Uterus (tissue), 2 donors: ENCODE data around the gene SRPRB.

Experiments
- CTCF ChIP-seq, 4 experiments: fragments of 200-600 bp in 2 of 4; fragments of 450-650 bp in 2 of 4; sonication (generic) in 2 of 4; IDR thresholded peaks; one replicate each; pipeline ENCODE4 v1.5.1; 2016 to 2019; ENCODE audit warnings: antibody characterized with exemption in 4 of 4, mild to moderate bottlenecking in 2 of 4, moderate library complexity in 1 of 4
- POLR2A ChIP-seq, 2 donors: fragments of 450-650 bp; IDR thresholded peaks; one replicate each; pipeline ENCODE4 v1.6.1; 2016; ENCODE audit warnings: antibody characterized with exemption in 2 of 2, mild to moderate bottlenecking in 1 of 2, moderate library complexity in 1 of 2

DNA sequence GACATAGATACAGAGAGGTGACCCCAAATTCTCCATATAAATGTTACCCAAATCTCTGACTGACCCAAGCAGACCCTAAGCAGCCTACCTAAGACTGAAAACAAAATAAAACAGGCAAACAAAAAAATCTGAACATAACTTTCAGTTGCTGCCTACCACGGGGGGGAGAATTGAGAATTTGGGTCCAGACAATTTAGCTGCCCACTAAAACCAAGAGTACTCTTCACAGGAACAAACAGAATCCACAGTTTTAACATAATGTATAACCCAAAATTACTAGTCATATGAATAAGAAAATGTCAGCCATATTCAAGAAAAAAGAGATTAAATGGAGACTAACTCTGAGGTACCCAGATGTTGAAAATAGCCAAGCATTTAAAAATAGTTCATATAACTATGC, 44.4 kb downstream of the SRPRB start:
- TF ChIP-seq CTCF (IDR thresholded peaks at IDR 0.05): no peak
- TF ChIP-seq POLR2A (IDR thresholded peaks at IDR 0.05): no peak
